Stimulated activated CD4-positive, alpha-beta T cell treated with anti-CD3 and anti-CD28 coated beads, Interleukin-1b, Interleukin-23, amount 100 ng/mL, for 1 hour (primary cell): ENCODE data around the gene TWIST2.

ENCODE experiments used
- DNase-seq, 2 donors: peaks; one replicate each; pipeline ENCODE4 v3.0.0-alpha.2; 2020; ENCODE audit warnings: low read depth in 2 of 2

The TWIST2 gene

GRCh38 chr2:238904716-238905115, 56.8 kb downstream of the TWIST2 start:
- DNase-seq: no peak

- DNase-seq: no peak
Measured at GRCh38 chr2:238905224-238905623, 57.3 kb downstream of the TWIST2 start.

GRCh38 chr2:238905644-238906043, 57.8 kb downstream of the TWIST2 start:
- DNase-seq: no peak

GRCh38 chr2:238906254-238906935, 58.5 kb downstream of the TWIST2 start:
- DNase-seq: no peak

- DNase-seq: no peak
Measured at GRCh38 chr2:238906936-238907716, 59.2 kb downstream of the TWIST2 start.

GRCh38 chr2:238907717-238908173, 59.9 kb downstream of the TWIST2 start:
- DNase-seq: no peak

GRCh38 chr2:238908960-238909951, 61.4 kb downstream of the TWIST2 start:
- no peak for DNase-seq

GRCh38 chr2:238910751-238911351, 63.0 kb downstream of the TWIST2 start:
- no peak for DNase-seq

- no peak for DNase-seq
Measured at GRCh38 chr2:238911376-238912227, 63.7 kb downstream of the TWIST2 start.

GRCh38 chr2:238912228-238912915, 64.5 kb downstream of the TWIST2 start:
- DNase-seq: no peak

- DNase-seq: no peak
Measured at GRCh38 chr2:238912916-238913875, 65.3 kb downstream of the TWIST2 start.

- no peak for DNase-seq
Measured at GRCh38 chr2:238913931-238914647, 66.2 kb downstream of the TWIST2 start.

GRCh38 chr2:238914648-238915015, 66.7 kb downstream of the TWIST2 start:
- DNase-seq: no peak

- DNase-seq: no peak
Measured at GRCh38 chr2:238915196-238915595, 67.3 kb downstream of the TWIST2 start.

- DNase-seq: no peak
Measured at GRCh38 chr2:238915596-238915995, 67.7 kb downstream of the TWIST2 start.

GRCh38 chr2:238916176-238916874, 68.4 kb downstream of the TWIST2 start:
- no peak for DNase-seq

GRCh38 chr2:238916875-238917590, 69.1 kb downstream of the TWIST2 start:
- DNase-seq: no peak
